Stomach smooth muscle (tissue), 2 donors: ENCODE data around the gene TAGLN.
A peak's percentile ranks its signal among the peaks of the same experiment; 100 is the strongest.

Experiments
- H3K27ac ChIP-seq: one replicate; pipeline ENCODE4 v1.7.0; 2013; ENCODE audit warnings: mild to moderate bottlenecking, low read length, inconsistent platforms
- H3K27me3 ChIP-seq, 2 donors: one replicate each; pipeline ENCODE4 v1.7.0; 2013; ENCODE audit warnings: low read length in 2 of 2; ENCODE audit not compliant: insufficient read depth in 2 of 2, control insufficient read depth in 1 of 2
- H3K36me3 ChIP-seq, 2 donors: one replicate each; pipeline ENCODE4 v1.7.0; 2013; ENCODE audit warnings: low read length in 2 of 2; ENCODE audit not compliant: control insufficient read depth in 2 of 2, insufficient read depth in 2 of 2
- H3K4me1 ChIP-seq: one replicate; pipeline ENCODE4 v1.7.0; 2013; ENCODE audit warnings: low read length; ENCODE audit not compliant: control insufficient read depth, insufficient read depth
- H3K4me3 ChIP-seq, 2 donors: one replicate each; pipeline ENCODE4 v1.7.0; 2013; ENCODE audit warnings: low read length in 2 of 2
- H3K9ac ChIP-seq, 2 donors: one replicate each; pipeline ENCODE4 v1.7.0; 2013; ENCODE audit warnings: low read length in 2 of 2, mild to moderate bottlenecking in 1 of 2
- H3K9me3 ChIP-seq, 2 donors: one replicate each; pipeline ENCODE4 v1.7.0; 2013; ENCODE audit warnings: low read length in 2 of 2; ENCODE audit not compliant: control insufficient read depth in 2 of 2
- donor health status: healthy.
- donor health status: Pancreatic carcinoma.

TAGLN gene

DNA sequence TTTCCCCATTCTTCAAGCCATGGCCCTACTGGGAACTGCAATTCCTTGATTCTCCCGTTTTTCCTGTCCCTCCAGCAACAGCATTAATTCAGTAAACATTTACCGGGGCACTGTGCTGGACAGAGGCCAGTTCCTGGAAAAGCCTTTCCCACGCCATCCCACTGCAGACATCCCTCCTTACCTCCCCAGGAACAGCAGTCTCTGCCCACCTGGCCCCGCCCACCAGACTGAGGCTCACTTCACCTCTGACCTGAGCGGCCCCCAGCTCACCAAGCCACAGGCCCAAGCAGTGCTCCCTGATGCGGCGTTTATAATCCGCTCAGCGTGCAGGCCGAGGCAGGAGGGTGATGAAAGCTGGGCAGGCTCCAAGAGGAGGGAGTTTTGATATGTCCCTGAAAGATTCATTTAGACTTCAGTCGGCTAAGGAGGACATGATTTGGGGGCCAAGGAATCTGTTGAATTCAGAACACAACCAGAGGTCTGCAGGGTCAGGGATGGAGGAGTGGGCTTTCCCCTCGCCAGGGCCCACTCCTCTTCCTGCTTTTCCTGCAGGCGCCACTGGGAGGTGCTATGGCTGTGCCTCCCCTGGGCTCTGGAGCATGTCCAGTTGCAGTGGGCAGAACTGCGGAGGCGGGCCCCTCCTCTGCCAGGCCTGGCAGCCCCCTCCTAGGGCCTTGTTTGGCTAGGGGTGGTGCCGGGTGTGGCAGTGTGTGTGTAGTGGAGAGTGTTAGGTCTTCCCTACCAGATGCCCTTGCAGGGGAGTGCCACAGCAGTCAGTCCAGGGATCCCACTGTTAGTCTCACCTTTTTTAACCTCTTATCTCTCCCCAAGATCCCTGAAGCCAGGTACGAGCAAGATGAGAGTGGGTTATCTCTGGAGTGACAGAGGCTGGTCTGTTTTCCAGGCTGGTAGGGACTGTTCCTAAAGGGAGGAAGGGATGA, 1.4 kb upstream of the TAGLN start:
- peaks cover 43% of the 10 kb centered on the region for H3K4me1 ChIP-seq
- no peaks in the 10 kb centered on the region for H3K9me3 ChIP-seq
- H3K9ac ChIP-seq = peak overlapping the region; percentile 91 to 98
- peak overlapping the region; percentile 100 for H3K27ac ChIP-seq
- peaks cover 36 to 40% of the 10 kb centered on the region in 2 donors for H3K36me3 ChIP-seq
- H3K4me3 ChIP-seq = peak overlapping the region; percentile 68 to 96
- no peaks in the 10 kb centered on the region for H3K27me3 ChIP-seq

DNA sequence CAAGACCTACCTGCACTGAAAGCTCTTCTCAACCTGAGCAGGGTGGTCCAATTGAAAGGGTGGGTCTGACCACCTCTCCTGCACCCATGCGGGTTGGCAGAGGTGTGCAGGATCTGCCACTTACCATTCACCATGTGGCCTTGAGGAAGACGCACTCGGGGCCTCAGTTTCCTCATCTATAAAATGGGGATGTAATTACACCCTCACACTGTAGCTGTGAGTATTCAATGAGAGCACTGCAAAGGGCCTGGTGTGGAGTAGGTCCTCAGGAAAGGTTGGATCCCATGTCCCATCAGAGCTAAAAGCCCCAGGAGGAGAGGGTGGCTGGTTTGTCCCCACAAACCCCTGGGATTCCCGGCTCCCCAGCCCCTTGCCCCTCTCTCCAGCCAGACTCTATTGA, 557 bp upstream of the TAGLN start:
- Histone ChIP-seq H3K4me1 (peaks cover 51% of the 10 kb centered on the region), H3K36me3 (peaks cover 39% of the 10 kb centered on the region in 2 donors), H3K27ac (peak overlapping the region; percentile 100), H3K9ac (peak overlapping the region; percentile 91 to 98), H3K9me3 (no peaks in the 10 kb centered on the region), H3K4me3 (peak overlapping the region; percentile 68 to 96), H3K27me3 (no peaks in the 10 kb centered on the region)

DNA sequence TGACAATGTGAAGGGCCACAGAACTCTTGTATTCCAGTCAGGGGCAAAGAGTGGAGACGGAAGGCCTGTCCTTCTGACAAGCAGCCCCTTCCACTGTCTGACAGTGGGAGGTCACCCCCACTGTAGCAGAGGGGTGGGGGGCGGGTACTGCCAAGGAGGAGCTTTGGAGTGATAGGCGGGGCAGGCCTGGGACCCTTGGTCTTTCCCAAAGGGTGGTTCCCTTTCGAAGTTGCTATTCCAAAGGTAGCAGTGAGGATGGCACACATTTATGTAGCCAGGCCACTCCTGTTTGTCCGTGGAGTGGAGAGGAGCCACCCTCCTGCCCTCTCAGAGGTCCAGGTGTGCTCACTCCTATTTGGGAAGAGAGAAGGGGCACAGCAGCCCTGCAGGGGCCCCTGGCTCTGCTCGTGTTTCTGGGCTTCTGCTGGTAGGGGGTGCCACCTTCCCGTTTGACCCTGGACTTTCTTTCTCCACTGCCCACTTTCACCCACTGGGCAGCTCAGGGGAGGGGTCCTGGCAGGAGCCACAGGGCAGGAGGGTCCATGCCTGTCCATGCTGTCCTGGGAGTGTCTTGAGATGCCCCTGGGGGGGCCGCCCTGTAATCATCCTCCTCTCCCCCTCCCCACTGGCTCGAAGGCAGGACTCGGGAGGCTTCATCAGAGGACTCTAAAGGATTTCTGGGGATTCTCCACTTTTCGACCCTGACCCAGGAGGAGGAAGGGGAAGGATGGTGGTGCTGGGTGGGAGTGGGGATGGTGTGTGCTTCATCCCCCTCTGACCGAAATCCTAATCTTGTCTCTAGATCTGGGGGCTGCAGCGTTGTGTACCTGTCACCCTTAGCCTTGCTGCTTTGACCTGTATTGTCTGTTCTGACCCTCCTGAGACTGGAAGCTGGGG, 994 bp downstream of the TAGLN start:
- peaks cover 67% of the 10 kb centered on the region for H3K4me1 ChIP-seq
- peak overlapping the region; percentile 100 for H3K27ac ChIP-seq
- peak overlapping the region; percentile 96 to 98 for H3K4me3 ChIP-seq
- H3K27me3 ChIP-seq = no peaks in the 10 kb centered on the region
- peak overlapping the region; percentile 100 for H3K9ac ChIP-seq
- peaks cover 47 to 50% of the 10 kb centered on the region in 2 donors for H3K36me3 ChIP-seq
- no peaks in the 10 kb centered on the region for H3K9me3 ChIP-seq

- Histone ChIP-seq H3K9me3 (no peaks in the 10 kb centered on the region), H3K27me3 (no peaks in the 10 kb centered on the region), H3K9ac (peak overlapping the region; percentile 100), H3K36me3 (peaks cover 46 to 54% of the 10 kb centered on the region in 2 donors), H3K4me1 (peaks cover 72% of the 10 kb centered on the region), H3K27ac (peak overlapping the region; percentile 100), H3K4me3 (peak overlapping the region; percentile 96 to 98)
These were observed 1.9 kb downstream of the TAGLN start for GRCh38 chr11:117200813-117201657.

- H3K9ac ChIP-seq = peak overlapping the region; percentile 100
- H3K4me1 ChIP-seq = peaks cover 71% of the 10 kb centered on the region
- H3K9me3 ChIP-seq = no peaks in the 10 kb centered on the region
- H3K4me3 ChIP-seq = peak overlapping the region; percentile 96 to 98
- peak overlapping the region; percentile 100 for H3K27ac ChIP-seq
- H3K36me3 ChIP-seq = peaks cover 45 to 54% of the 10 kb centered on the region in 2 donors
- no peaks in the 10 kb centered on the region for H3K27me3 ChIP-seq
These were observed 2.6 kb downstream of the TAGLN start for GRCh38 chr11:117201658-117202305.

DNA sequence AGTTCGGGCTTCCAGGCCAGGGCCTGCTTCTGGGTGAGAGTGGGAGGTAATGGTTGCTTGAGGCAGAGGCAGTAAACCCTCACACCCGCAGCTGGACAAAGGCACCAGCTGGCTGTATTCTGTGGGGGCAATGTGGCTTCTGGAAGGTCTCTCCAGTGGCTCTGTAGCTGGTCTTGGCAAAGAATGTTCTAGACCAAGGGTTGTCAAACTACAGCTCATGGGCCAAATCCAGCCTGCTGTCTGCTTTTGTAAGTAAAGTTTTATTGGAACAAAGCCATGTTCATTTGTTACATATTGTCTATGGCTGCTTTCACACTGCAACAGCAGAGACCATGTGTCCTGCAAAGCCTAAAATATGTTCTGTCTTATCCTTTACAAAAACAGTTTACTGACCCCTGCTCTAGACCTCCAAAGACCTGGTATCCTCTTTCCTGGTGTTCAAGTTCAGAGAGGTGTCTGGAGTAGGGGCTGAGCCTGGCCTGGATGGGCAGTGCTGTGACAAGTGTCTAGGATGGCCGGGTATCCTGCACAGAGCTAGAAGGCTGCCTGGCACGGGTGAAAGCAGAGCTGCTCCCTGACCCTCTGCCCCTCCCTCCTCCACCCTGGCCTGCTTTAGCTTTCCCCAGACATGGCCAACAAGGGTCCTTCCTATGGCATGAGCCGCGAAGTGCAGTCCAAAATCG, 3.4 kb downstream of the TAGLN start:
- Histone ChIP-seq H3K36me3 (peaks cover 45 to 54% of the 10 kb centered on the region in 2 donors), H3K27ac (peak overlapping the region; percentile 100), H3K9ac (peak overlapping the region; percentile 100), H3K4me3 (peak overlapping the region; percentile 96 to 98), H3K4me1 (peaks cover 64% of the 10 kb centered on the region), H3K9me3 (no peaks in the 10 kb centered on the region), H3K27me3 (no peaks in the 10 kb centered on the region)

GRCh38 chr11:117203069-117203407, 3.9 kb downstream of the TAGLN start:
- Histone ChIP-seq H3K4me3 (peak overlapping the region; percentile 96 to 98), H3K4me1 (peaks cover 59% of the 10 kb centered on the region), H3K27me3 (no peaks in the 10 kb centered on the region), H3K36me3 (peaks cover 45 to 54% of the 10 kb centered on the region in 2 donors), H3K27ac (peak overlapping the region; percentile 100), H3K9me3 (no peaks in the 10 kb centered on the region), H3K9ac (peak overlapping the region; percentile 100)

GRCh38 chr11:117204283-117205080, 5.3 kb downstream of the TAGLN start:
- Histone ChIP-seq H3K9me3 (no peaks in the 10 kb centered on the region), H3K27me3 (no peaks in the 10 kb centered on the region), H3K36me3 (peaks cover 45 to 54% of the 10 kb centered on the region in 2 donors), H3K9ac (peak overlapping the region; percentile 100), H3K4me1 (peaks cover 46% of the 10 kb centered on the region), H3K27ac (peak overlapping the region; percentile 100), H3K4me3 (peak overlapping the region; percentile 96 to 98)
